GM12872 (cell line): Measurements from ENCODE around the gene RGL4.

ENCODE experiments used
- TF ChIP-seq, protein P1 (sequence below): IDR thresholded peaks from 3 replicates; pipeline ENCODE4 v1.5.1; 2011; ENCODE audit warnings: low read depth, mild to moderate bottlenecking, low read length, moderate library complexity; ENCODE audit not compliant: insufficient read depth

Gene RGL4

DNA sequence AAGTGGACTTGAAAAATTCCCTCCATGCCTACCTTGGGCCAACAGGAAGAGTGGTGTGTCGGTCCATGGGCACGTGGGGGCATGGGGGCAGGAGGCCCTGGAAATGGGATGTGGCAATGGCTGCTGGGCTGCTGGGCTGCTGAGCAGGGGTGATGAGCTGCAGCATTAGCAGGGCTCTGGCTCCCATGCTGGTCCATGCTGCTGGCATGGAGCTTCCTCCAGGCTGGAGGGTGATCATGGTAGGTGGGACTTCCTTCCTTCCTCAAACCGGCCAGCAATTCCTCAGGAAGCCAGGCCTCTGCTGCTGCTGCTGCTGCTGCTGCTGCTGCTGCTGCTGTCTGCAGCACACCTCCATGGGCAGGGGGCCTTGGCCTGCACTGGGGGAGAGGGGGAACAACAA is 4.3 kb downstream of the RGL4 start:
- TF ChIP-seq, protein P1, sequence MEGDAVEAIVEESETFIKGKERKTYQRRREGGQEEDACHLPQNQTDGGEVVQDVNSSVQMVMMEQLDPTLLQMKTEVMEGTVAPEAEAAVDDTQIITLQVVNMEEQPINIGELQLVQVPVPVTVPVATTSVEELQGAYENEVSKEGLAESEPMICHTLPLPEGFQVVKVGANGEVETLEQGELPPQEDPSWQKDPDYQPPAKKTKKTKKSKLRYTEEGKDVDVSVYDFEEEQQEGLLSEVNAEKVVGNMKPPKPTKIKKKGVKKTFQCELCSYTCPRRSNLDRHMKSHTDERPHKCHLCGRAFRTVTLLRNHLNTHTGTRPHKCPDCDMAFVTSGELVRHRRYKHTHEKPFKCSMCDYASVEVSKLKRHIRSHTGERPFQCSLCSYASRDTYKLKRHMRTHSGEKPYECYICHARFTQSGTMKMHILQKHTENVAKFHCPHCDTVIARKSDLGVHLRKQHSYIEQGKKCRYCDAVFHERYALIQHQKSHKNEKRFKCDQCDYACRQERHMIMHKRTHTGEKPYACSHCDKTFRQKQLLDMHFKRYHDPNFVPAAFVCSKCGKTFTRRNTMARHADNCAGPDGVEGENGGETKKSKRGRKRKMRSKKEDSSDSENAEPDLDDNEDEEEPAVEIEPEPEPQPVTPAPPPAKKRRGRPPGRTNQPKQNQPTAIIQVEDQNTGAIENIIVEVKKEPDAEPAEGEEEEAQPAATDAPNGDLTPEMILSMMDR, result no peak

DNA sequence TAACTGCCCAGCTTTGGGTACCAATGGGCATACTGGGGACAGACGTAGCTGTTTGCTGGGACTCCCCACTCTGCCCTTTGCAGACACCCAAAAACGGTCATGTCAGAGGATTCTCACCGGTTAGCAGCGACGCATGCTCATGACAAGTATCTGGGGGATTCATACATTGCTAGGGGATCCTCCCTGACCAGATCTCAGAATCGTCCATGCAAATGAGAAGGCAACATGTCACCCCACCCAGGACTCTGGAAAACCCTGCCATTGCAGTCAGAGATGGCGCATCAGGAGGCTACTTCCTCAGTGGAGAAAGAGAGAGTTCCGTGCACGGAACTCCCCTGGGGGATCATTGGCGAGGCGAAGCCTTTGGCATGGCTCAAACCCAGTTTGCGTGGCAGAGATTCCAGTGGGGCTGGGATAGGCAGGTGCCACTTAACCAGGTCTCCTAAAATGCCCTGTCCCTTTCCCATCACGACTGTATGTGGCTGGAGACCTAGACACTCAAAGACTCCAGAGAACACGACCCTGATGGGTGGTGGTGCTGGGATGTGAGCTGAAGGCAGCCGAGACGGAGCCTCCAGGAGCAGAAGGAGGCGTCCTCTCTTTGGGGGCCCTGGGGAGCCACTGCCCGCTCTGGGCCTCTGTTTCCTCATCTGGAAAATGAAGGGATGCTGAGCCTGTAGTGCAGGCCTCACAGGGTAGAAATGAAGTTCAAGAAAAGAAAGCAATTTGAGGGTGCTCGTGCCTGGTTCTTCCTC is 4.9 kb downstream of the RGL4 start:
- TF ChIP-seq, protein P1, result no peak

DNA sequence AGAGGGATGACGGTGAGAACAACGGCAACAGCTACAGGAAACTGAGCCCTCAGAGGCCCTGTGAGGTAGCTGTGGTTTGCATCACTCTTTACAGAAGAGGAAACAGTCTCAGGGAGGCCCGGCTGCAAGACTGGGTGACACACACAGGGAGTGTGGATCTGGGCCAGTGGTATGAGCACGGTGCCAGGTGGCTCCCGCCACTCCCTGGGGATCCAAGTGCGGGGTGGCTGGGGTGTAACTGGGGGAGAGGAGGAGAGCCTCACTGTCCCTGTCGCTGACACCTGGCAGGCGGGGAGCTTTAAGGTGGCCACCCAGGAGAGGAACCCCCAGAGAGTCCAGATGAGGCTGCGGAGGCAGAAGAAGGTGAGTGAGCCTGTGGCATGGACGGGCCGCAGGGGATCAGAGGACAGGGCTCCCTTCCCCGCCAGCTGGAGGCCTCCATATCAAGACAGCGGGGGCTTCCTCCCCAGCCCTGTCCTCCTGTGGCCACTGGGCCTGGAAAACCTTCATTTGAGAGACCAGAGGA is 5.6 kb downstream of the RGL4 start:
- TF ChIP-seq, protein P1, result no peak

DNA sequence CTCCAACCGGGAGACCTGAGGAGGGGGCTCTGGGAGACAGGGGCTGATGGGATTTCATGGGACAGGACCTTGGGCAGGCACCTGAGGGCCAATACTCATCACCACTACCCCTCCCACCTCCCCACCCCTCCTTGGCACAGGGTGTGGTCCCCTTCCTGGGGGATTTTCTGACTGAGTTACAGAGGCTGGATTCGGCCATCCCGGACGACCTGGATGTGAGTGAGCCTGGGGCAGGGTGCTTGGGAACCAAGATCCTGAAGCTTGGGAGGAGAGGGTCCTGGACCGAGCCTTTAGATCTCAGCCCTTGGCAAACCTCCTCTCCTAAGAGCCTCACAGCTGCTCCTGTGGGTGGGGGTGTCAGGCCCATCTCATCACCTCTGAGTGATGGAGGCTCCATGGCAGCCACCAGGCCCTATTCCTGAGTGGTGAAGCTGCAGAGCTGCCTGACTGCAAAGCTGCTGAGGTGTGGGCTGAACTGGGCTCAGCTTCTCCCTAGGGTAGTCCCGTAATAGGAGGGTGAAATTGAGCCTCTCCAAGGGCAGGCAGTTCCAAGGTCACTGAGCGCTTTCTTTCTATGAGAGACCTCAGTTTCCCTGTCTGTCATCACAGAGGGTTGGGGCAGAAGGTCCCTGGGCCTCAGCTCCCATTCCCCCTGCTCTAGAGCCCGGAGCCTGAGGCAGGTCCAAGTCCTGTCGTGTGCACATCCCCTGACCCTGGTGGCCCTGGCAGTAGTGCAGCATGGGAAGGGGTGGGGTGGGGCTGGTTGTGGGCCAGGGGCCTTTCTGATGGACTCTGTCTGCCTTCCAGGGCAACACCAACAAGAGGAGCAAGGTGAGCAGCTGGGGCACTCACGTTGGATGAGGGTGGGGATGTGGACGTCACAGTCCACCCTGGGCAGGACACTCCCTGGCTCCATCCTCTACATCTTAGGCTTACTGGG is 6.5 kb downstream of the RGL4 start:
- TF ChIP-seq, protein P1, result no peak

DNA sequence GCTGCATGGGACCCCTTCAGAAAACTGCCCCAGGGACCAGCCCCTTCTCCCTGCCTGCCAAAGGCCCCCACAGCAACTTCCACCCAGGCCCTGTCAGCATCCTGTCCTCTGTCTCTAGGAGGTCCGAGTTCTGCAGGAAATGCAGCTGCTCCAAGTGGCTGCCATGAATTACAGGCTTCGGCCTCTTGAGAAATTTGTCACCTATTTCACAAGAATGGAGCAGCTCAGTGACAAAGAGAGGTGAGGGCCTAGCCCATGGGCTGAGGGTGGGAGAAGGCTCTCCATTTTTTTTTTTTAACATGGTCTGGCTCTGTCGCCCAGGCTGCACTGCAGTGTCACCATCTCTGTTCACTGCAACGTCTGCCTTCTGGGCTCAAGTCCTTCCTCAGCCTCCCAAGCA is 7.3 kb downstream of the RGL4 start:
- TF ChIP-seq, protein P1, result no peak

DNA sequence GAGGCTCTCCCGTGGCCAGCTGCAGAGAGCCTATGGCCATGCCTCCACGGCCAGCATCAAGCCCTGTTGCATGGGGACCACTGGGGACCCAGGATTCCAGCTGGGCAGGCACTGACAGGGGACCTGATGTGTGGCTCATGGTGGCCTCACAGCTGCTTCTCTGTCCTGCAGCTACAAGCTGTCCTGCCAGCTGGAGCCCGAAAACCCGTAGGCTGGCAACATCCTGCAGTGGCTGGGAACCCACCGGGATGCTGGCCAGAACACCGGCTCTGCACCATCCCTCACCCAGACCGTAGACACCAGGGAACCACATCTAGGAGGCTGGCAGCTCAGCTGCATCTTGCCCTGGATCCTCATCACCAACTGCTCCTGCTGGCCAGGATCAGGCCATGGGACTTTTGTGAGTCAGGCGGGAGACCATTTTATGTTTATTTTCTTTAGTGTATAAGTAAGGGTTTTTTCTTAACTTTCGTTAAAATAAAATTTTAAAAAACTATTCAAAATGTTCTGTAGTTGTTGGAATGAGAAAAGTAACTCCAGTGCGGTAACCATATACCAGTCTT is 7.9 kb downstream of the RGL4 start:
- TF ChIP-seq, protein P1, result no peak

DNA sequence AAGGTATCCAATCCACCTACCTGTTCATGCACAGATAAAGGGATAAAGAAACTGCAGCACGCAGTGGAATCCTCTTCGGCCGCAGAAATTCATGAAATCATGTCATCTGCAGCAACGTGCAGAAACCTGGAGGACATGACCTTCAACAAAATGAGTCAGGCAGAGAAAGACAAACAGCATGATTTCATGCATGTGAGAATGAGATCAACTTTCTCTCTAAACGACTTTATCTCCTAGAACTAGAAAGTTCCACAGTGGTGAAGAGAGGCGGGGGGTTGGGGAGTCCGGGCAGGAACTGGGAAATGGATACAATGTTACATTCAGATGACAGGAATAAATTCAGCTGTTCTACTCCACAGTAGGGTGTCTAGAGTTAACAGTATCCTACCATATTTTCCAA is 9.9 kb downstream of the RGL4 start:
- TF ChIP-seq, protein P1, result no peak
